C4-2B (cell line): ENCODE measurements around the gene C1orf159.

Experiments
- H3K27ac ChIP-seq: fragments of 450-650 bp; 2 replicates; pipeline ENCODE4 v1.5.1; 2017
- ZFX ChIP-seq: fragments of 450-650 bp; IDR thresholded peaks from 2 replicates; pipeline ENCODE4 v1.6.1; 2017
- TF ChIP-seq, protein P1 (sequence below): fragments of 450-650 bp; conservative IDR thresholded peaks from 2 replicates; pipeline ENCODE4 v1.5.1; 2017; ENCODE audit warnings: mild to moderate bottlenecking

Gene C1orf159

DNA sequence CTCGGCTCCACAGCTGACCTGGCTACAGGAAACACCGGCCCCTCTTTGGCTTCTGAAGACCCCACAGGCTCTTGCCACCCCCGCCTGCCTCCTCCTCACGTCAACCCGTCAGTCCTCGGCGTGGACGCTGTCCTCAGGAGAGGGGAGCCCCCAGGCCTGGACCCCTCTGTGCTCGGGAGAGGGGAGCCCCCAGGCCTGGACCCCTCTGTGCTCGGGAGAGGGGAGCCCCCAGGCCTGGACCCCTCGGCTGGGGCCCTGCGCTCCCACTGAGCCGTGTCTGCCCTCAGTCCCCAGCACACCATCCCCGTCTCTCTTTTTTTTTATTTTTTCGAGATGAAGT, 26.0 kb upstream of the C1orf159 start:
- TF ChIP-seq ZFX = no peak
- TF ChIP-seq, protein P1, sequence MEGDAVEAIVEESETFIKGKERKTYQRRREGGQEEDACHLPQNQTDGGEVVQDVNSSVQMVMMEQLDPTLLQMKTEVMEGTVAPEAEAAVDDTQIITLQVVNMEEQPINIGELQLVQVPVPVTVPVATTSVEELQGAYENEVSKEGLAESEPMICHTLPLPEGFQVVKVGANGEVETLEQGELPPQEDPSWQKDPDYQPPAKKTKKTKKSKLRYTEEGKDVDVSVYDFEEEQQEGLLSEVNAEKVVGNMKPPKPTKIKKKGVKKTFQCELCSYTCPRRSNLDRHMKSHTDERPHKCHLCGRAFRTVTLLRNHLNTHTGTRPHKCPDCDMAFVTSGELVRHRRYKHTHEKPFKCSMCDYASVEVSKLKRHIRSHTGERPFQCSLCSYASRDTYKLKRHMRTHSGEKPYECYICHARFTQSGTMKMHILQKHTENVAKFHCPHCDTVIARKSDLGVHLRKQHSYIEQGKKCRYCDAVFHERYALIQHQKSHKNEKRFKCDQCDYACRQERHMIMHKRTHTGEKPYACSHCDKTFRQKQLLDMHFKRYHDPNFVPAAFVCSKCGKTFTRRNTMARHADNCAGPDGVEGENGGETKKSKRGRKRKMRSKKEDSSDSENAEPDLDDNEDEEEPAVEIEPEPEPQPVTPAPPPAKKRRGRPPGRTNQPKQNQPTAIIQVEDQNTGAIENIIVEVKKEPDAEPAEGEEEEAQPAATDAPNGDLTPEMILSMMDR = no peak
- H3K27ac ChIP-seq = no peak overlapping the region

DNA sequence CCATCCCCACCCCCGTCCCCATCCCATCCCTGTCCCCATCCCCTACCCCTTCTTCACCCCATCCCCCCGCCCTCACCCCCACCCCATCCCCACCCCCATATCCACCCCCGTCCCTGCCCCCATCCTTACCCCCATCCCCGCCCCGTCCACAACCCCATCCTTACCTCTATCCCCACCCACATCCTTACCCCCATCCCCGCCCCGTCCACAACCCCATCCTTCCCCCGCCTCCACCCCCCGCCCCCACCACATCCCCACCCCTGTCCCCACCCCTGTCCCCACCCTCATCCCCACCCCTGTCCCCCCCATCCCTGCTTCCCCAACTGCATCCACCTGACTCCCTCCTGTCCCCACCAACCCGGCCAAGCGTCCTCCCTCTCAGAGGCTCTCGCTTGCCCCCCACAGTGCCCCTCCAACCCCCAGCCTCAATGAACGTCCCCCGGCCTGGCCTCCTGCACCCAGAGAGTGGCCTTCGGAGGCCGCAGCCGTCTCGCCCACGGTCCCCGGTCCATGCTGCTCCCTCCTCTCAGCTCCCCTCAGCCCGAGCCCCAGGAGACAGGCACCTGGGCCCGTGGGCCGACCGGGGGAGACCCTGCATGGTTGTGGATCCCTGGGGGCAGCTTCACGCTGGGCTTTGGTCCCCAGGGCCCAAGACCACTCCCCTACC, 25.5 kb upstream of the C1orf159 start:
- TF ChIP-seq, protein P1 = no peak
- TF ChIP-seq ZFX = no peak
- no peak overlapping the region for H3K27ac ChIP-seq

DNA sequence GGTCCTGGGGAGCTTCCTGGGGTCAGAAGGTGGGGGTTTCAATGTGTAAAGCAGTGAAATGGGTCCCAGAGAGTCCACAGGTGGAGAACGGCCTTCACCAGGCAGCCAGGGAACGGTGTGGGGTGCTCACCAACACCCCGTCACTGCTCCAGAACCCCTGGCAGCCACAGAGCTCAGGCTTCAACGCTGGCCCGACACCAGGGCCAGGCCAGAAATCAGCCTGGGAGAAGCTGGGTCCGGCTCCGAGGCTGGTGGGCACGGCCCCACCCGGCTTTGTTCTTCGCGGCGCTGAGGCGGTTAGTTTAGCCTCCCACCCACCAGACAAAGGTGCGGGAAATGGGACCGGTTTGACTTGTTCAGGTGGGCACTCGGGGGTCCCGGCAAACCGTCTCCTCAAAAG, 24.8 kb upstream of the C1orf159 start:
- H3K27ac ChIP-seq = no peak overlapping the region
- TF ChIP-seq, protein P1 = no peak
- no peak for TF ChIP-seq ZFX

DNA sequence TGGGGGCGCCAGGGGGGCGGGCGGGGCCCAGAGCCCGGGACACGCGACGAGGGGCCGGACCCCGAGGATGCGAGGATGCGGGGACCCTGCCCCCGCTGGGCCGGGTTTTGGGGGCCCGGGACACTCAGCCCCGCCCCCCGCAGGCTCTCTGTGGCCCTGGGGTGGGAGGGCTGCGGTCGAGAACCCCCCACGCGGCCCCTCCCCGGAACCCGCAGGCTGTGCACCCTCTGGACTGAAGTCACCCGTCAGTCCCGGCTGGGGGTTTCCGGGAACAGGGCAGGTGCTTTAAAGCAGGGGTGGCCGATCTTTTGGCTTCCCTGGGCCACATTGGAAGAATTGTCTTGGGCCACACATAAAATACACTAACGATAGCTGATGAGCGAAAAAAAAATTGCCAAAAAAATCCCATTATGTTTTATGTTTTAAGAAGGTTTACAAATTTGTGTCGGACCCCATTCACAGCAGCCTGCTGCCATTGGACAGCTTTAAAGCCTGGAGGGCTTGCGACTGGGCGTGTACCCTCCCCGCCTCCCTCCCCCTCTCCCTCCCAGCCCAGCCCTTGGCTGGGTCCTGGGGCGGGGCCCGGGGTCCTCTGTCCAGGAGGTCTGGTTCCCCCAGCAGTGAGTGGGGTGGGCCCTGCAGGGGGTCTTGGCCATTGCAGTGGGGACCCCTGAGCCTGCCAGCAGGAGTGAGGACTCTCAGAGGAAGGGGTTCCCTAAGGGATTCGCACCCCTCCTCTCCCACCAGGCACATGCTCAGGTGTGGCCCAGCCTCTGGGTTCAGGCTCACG, 21.6 kb upstream of the C1orf159 start:
- no peak overlapping the region for H3K27ac ChIP-seq
- TF ChIP-seq ZFX = no peak
- TF ChIP-seq, protein P1 = no peak

DNA sequence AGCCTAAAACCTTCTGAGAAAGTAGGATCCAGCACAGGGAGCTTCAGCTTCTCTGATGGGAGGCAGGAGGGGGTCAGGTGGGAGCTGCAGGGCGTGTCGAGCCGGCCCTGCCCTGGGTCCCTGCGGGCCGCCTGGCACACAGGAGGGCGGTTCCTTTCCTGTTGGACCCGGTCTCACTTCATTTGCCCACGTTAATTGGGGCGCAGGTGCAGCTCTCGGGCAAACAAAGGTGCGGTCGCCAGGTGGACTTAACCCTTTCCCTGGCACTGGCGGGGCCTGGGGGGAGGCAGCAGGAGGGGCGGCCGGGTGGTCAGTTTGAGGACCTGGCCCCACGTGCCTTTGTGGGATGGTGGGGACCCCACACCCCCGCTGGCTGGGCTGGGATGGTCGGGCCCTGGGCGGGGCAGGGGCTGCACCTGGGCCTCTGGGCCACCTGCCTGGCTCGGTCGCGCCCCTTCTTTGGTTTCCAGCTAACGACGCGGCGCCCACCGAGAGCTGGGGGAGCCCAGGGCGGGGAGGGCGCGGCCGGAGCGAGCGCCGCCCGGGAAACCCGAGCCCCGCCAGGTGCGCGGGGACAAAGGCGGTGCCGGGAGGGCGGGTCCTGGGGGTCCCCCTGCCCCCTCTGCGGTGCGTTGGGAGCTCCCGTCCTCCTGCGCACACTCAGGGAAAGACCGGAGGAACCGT, 20.8 kb upstream of the C1orf159 start:
- no peak overlapping the region for H3K27ac ChIP-seq
- no peak for TF ChIP-seq ZFX
- TF ChIP-seq, protein P1 = no peak

DNA sequence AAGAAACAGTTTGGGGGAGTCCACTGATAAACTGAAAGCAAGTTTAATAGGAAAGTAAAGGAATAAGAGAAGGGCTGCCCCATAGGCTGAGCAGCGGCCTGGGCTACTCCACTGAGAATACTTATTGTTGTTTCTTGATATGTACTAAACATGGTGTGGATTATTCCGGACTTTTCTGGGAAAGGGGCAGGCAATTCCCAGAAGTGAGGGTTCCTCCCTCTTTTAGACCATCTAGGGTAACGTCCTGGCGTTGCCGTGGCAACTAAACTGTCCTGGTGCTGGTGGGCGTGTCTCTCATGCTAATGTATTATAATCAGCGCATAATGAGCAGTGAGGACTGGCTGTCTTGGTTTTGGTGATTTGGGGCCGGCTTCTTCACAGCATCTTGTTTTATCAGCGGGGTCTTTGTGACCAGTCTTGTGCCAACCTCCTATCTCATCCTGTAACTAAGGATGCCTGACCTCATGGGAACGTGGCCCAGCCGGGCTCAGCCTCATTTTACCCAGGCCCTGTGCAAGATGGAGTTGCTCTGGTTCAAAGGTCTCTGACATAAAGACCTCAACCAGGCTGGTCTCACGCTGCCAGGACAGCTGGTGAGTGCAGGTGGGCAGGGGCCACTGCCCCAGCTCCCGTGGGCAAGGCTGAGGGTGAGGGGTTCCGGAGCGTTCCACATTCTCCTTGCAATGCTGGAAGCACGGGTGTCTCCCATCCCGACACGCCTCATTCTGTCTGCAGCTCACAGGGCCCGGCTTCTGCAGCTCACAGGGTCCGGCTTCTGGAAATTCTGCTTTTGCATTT, 19.6 kb upstream of the C1orf159 start:
- no peak overlapping the region for H3K27ac ChIP-seq
- TF ChIP-seq ZFX = no peak
- TF ChIP-seq, protein P1 = no peak
